Adipose tissue (tissue), 3 donors: Measurements from ENCODE around the gene PTH1R. TPM values are rescaled to one million over a fixed set of nuclear protein-coding genes. Genes with fewer than 3 reads are reported as not detected.

Experiments
- H3K27ac ChIP-seq: one replicate; pipeline ENCODE4 v1.5.1; 2013; ENCODE audit warnings: low read depth, low read length
- WGBS, 3 donors: extraction: QIAGEN DNeasy Blood & Tissue Kit; methylation state at CpG; one replicate each; pipeline ENCODE4 v1.1.7; 2013; 5-methylcytosine and 5-hydroxymethylcytosine counted together
- polyA plus RNA-seq, 3 donors: library from polyadenylated mRNA; stranded (reverse); fragments of 200-250 nt; gene quantifications; one replicate each; pipeline ENCODE4 v1.2.3, GENCODE V29; 2013
- donor health status: healthy with polysubstance abuse.
- donor health status: Bipolar disorder and iron deficiency.
- donor health status: healthy.

The PTH1R gene
- polyA plus RNA-seq, 3 donors: 6.1 to 62.9 (median 44.7) TPM

- no peak overlapping the region for H3K27ac ChIP-seq
- WGBS, 3 donors: 77 to 98% (median 97%) methylated on average over 3 of the region's 3 CpGs
These were observed 39.7 kb downstream of the PTH1R start for GRCh38 chr3:46917257-46917656.

- WGBS, 3 donors: 69 to 96% (median 75%) methylated on average over 1 of the region's 1 CpG
- no peak overlapping the region for H3K27ac ChIP-seq
These were observed 40.7 kb downstream of the PTH1R start for GRCh38 chr3:46918202-46918601.

DNA sequence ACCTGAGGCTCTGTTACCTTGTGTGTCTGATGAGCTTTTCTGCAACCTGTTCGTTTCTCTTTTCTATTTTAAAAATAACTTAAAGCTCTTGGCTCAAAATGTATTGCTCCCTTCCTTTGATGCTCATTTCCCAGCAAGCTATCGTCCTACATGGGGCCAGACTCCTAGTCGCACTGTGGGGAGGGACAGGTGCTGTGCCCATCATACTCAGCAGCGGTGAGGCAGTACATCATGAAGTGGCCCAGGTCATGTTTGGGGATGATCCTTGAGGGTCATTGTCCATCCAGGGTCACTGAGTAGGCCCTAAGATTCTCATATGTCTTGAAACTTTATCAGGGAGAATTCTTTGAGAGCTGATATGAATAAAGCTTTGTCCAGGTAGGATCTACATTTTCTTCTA, 41.1 kb downstream of the PTH1R start:
- no peak overlapping the region for H3K27ac ChIP-seq
- 96 to 98% (median 96%) methylated on average over 4 of the region's 4 CpGs for WGBS, 3 donors

DNA sequence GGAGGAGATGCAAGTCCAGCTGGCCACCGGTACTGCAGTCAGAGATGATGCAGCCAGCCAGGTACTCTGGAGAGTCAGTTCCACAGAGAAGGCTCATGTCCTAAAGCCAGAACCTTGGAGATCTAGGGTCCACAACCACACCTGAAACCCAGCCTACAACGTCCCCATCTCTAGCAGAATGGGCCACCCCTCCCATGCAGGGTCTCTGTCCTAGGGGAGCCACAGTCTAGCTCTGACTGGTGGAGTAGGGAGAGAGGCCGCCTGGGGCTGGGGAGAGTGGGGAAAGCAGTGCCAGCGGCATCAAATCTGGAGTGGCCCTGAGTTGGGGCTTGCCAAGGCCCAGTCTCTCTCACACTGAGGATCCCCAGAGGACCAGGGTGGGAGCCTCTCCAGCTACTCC, 43.5 kb downstream of the PTH1R start:
- no peak overlapping the region for H3K27ac ChIP-seq
- WGBS, 3 donors: 68 to 92% (median 89%) methylated on average over 4 of the region's 4 CpGs

GRCh38 chr3:46921871-46922271, 44.4 kb downstream of the PTH1R start:
- WGBS, 3 donors: 92 to 95% (median 93%) methylated on average over 7 of the region's 7 CpGs
- no peak overlapping the region for H3K27ac ChIP-seq

GRCh38 chr3:46922426-46922825, 44.9 kb downstream of the PTH1R start:
- 91 to 96% (median 94%) methylated on average over 4 of the region's 4 CpGs for WGBS, 3 donors
- H3K27ac ChIP-seq: no peak overlapping the region

- WGBS, 3 donors: 84 to 92% (median 88%) methylated on average over 16 of the region's 16 CpGs
These were observed 45.5 kb downstream of the PTH1R start for GRCh38 chr3:46922871-46923558.

DNA sequence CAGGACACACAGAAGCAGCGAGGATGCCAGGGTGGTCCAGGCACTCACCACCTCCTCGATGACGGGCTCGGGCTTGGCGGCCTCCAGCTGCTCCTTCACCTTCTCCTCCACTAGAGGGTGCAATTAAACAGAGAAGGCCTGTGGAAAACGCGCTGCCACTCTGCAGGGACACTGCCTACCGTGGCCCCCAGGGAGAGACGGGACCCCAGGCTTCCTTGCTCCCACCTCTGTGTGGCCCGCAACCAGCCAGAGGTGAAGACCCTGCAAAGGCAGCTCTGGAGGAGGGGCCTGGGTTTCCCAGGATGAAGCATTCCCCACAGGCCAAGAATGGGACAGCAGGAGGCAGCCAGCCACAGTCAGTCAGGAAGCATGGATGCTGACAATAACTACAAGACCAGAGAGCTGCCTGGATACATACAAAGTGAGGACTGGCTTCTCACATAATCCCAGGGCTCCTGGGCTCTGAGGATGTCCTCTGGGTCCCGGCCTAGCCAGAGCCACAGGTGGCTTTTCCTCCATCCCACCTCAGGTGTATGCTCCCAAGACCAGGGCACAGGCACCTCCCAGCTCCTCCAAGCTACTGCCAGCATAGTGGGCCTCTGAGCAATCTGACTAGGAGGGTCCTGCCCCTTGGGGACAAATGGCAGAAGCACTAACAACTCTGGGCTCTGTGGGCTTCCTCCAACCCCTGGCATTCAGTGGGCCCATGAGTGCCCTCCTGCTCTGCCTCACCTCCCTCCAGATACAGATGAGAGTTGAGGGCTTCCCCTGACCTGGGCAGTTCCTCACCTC, 46.2 kb downstream of the PTH1R start:
- 44 to 64% (median 59%) methylated on average over 10 to 11 of the region's 11 CpGs for WGBS, 3 donors
- H3K27ac ChIP-seq: no peak overlapping the region

More at GRCh38 chr3:46922871-46923558, 45.5 kb downstream of the PTH1R start:
- H3K27ac ChIP-seq: no peak overlapping the region

DNA sequence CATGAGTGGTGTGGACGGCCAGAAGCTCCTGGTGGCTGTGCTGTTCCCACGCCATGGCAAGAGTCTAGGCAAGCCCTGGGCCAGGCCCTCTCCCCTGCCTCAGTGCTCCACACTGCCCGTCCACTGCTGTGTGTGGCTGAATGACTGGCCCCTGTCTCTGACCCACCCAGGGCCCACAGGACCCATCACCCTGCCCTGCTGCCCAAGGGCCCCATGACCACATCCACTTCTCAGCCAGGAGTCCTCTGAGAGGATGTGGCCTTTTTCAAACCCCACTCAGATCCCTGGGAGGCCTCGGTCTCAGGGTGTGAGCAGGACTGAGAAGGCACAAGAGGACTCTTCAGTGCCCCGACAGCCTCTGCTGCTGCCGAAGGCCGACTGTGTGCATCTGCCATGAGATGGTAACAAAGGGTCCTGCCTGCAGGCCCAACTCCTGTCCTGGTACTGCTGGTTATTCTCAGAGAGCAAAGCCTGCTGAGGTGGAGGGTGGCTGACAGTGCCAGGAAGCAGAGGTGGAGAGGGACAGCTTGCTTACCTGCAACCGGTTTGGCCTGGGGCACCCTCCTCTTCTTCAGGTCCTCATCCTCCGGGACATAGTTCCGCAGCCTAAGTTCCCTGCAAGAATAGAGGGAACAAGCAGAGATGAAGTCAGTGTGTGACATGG, 47.5 kb downstream of the PTH1R start:
- H3K27ac ChIP-seq: no peak overlapping the region
- 86 to 96% (median 89%) methylated on average over 10 of the region's 10 CpGs for WGBS, 3 donors

DNA sequence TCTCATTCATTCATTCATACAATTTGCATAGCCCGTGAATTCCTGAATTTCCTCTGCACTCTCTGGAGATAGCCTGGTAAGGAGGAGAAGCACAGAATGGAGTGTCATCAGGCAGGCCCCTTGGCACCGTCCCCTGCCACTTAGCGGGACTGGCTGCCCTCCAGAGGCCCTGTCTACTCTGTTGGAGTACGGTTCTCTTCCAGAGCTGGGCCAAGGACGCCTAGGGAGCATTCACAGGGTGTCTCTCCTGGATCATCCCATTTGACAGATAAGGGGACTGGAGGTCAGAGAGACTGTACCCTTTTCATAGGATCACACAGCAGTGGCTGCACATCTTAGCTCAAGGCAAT, 48.0 kb downstream of the PTH1R start:
- WGBS, 3 donors: 51 to 68% (median 51%) methylated on average over 5 of the region's 5 CpGs

DNA sequence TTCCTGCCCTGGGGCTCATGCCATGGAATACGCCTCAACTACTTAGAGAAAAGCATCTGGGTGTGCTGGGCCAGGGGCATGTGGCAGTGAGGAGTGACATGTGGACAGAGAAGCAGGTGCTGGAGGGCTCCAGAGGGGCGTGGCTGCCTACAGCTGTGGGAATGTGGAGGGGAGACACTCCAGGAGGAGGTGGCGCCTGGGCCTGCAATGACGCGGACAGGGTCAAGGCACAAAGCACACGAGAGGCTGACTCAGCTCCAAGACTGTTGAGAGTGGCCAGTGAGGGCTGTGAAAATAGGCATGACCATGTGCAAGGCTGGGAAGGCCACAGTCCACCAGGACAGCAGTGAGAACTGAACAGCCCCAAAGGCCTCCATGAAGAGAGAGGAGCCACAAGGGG, 48.5 kb downstream of the PTH1R start:
- H3K27ac ChIP-seq: no peak overlapping the region
- WGBS, 3 donors: 60 to 67% (median 62%) methylated on average over 6 of the region's 6 CpGs

More for the DNA sequence above, 48.0 kb downstream of the PTH1R start:
- H3K27ac ChIP-seq: no peak overlapping the region

GRCh38 chr3:46926447-46926846, 48.9 kb downstream of the PTH1R start:
- 74 to 82% (median 82%) methylated on average over 6 of the region's 6 CpGs for WGBS, 3 donors

DNA sequence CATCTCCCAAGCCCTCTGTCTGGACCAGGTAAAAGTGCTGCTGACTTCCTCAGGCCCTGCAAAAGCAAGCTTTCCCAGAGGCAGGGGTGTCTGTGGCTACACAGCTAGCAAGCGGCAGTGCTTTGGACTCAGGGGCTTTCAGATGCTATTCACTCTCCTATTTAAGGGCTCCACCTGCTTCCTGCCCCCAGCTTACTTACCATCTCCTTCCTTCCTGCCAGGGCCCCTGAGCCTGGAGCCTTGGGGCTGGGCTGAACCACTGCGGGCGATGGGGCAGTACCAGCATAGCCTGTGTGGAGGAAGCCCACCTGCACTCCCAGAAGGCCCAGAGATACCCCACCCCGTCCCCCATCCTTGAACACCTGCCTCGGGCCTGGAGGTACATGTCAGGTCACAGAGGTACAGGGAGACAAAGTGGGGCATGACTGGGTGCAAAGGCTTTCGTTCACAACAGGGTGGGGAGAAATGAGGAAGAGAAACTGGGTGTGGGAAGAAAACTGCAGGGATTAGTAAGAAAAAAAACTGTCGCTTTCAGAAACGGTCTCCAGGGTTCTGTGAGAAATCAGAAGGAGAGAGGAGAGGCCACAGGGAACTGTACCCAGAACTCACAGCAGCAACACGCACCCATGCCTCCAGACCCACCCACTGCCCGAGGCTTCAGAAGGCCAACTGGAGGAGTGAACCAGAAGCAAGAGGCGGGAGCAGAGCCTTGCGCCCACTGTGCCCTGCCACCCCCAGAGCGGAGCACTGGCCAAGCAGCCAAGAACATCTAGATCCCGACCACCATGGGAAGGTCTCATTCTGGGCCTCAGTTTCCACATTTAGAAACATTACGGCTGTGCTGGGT, 49.6 kb downstream of the PTH1R start:
- H3K27ac ChIP-seq: no peak overlapping the region
- WGBS, 3 donors: 54 to 82% (median 69%) methylated on average over 15 of the region's 15 CpGs

More at GRCh38 chr3:46926447-46926846, 48.9 kb downstream of the PTH1R start:
- H3K27ac ChIP-seq: no peak overlapping the region

DNA sequence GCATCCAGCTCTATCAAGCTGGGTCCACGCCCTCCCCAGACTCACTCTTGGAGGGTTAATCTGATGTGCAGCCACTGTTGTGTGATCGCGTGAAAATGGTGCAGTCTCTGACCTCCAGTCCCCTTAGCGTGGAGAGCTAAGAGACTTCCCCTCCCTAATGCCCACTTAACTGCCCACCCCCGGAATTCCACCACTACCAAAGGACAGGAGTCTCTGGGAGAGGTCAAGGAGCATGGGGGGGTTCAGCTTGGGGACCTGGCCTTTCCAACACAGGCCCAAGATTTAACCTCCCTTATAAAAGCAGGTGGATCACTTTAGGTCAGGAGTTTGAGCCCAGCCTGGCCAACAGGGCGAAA, 50.2 kb downstream of the PTH1R start:
- WGBS, 3 donors: 83 to 93% (median 88%) methylated on average over 6 of the region's 6 CpGs
- H3K27ac ChIP-seq: no peak overlapping the region

GRCh38 chr3:46928282-46928681, 50.8 kb downstream of the PTH1R start:
- no peak overlapping the region for H3K27ac ChIP-seq
- 52 to 88% (median 57%) methylated on average over 1 of the region's 1 CpG for WGBS, 3 donors

- no peak overlapping the region for H3K27ac ChIP-seq
- WGBS, 3 donors: 29 to 80% (median 71%) methylated on average over 2 of the region's 2 CpGs
These were observed 51.8 kb downstream of the PTH1R start for GRCh38 chr3:46929324-46929723.

- WGBS, 3 donors: 51 to 65% (median 54%) methylated on average over 9 of the region's 9 CpGs
- H3K27ac ChIP-seq: no peak overlapping the region
These were observed 52.8 kb downstream of the PTH1R start for GRCh38 chr3:46930166-46930944.

GRCh38 chr3:46930945-46931403, 53.5 kb downstream of the PTH1R start:
- no peak overlapping the region for H3K27ac ChIP-seq
- 32 to 55% (median 54%) methylated on average over 3 of the region's 3 CpGs for WGBS, 3 donors
